GM10248 (cell line): ENCODE data around the gene SHF.

Source experiments
- CTCF ChIA-PET: fragments of 300-600 bp; sonication (Branson Sonifier 250); formaldehyde crosslinking; extraction: SDS; loops from one replicate; lab custom pipeline; 2021; ENCODE audit warnings: antibody characterized with exemption; lab: Yijun Ruan, JAX
- POLR2A ChIA-PET: fragments of 350-650 bp; sonication (Branson Sonifier 250); formaldehyde crosslinking; extraction: SDS; loops from one replicate; lab custom pipeline; 2020; ENCODE audit warnings: antibody characterized with exemption; lab: Yijun Ruan, JAX
- DNase-seq: peaks from one replicate; pipeline ENCODE4 v3.0.0; 2012; ENCODE audit errors: extremely low spot score
- CTCF ChIP-seq: IDR thresholded peaks from 2 replicates; pipeline ENCODE4 v1.5.1; 2012; ENCODE audit warnings: mild to moderate bottlenecking, low read depth; ENCODE audit errors: extremely low read depth, missing control alignments, control extremely low read depth

The SHF gene

GRCh38 chr15:45186771-45187577 lies 792 bp downstream of the SHF start:
- no peak for TF ChIP-seq CTCF
- ChIA-PET CTCF (interaction anchor here (0.8 to 13.2 kb wide), 8 partner anchors 10 to 69 kb away, joined by 4 to 234 read pairs (median 8); no protein-coding TSS in a partner anchor), POLR2A (interaction anchor here (0.7 to 1.5 kb wide), 7 partner anchors 11 to 228 kb away, joined by 3 to 8 read pairs (median 4); a partner anchor contains a TSS)
- no peak for DNase-seq

DNA sequence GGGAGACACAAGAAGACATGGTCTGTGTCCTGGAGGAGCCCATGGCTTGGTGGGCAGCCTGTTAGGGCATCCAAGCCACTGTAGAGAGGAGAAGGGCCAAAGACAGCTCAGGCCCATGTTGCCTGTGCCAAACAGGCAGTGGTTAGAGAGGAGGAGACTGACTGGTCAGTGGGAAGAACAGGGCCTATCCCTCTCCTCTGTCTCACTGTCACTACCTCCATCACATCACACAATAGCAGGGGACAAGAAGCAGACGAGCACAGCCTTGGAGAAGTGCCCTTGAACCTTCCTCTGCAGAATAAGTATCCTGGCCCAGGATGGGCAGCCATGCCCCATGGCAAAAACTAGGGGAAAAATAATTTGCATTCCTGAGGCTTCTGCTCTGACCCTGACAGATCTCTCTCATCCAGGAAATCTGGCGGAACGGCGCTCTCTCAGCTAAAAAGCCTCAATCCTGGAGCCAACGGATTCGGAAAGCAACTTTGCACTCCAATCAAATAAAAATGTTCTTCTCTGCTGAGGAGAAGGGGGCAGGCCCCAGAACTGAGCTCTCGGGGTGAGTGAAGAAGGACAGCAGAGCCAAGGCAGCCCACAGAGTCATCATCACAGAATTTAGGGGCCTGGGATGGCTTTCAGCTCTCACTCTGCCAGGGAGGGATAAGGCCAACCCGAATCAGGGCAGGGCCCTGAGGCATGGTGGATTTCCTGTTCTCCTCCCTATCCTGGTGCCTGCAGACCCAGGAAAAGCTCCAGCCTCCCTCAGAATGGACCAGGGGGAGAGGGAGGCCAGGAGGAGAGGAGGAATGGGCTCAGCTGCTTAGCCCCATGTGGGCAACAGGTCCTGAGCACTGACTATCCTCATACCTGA lies 1.6 kb downstream of the SHF start:
- TF ChIP-seq CTCF, result no peak
- DNase-seq, result no peak
- ChIA-PET CTCF (interaction anchor here (0.8 to 13.2 kb wide), 7 partner anchors 9 to 68 kb away, joined by 4 to 234 read pairs (median 7); no protein-coding TSS in a partner anchor), POLR2A (interaction anchor here (1.5 kb wide), 1 partner anchor 18 kb away, joined by 4 read pairs; no protein-coding TSS in a partner anchor)

DNA sequence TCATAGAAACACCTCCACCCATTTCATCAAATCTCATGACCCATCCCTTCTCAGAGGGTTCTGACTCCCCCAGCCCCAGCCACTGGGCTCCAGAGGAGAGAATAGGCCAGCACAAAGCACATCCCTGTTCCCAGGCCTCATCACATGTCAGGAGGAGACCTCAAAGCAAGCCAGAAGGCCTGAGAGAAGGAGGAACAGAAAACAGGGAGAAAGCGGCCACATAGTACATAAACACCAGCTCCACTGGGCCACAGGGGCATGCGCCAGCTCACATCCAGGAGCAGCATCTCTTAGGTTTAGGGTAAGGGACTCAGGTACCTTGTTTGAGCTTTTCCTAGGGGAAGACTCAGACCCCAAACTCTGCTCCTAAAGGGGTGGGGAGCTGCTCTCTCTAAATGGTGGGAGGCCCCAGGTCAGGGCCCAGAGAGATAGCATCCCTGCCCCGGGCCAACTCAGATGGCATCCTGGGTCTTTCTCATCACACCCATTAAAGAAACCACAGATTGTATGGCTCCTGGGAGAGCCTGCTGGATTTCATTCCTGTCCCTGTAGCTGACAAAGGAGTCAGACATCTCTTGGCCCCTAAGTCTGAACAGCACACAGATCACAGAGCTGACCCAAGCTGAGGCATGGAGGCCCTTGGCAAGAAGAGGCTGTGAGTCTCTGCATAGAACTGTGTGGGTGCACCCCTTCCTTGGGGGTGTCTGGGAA lies 2.5 kb downstream of the SHF start:
- CTCF ChIA-PET, result interaction anchor here (1.4 to 13.2 kb wide), 5 partner anchors 12 to 67 kb away, joined by 3 to 234 read pairs (median 14); no protein-coding TSS in a partner anchor

GRCh38 chr15:45184562-45185041 lies 3.2 kb downstream of the SHF start:
- no peak for TF ChIP-seq CTCF
- CTCF ChIA-PET, result interaction anchor here (1.4 to 13.2 kb wide), 3 partner anchors 13 to 21 kb away, joined by 3 to 234 read pairs (median 21); no protein-coding TSS in a partner anchor
- POLR2A ChIA-PET, result no interaction called here
- no peak for DNase-seq

More for the DNA sequence above, 2.5 kb downstream of the SHF start:
- no peak for DNase-seq
- POLR2A ChIA-PET, result no interaction called here
- TF ChIP-seq CTCF, result no peak

- ChIA-PET POLR2A (no interaction called here), CTCF (interaction anchor here (1.2 to 13.2 kb wide), 3 partner anchors 8 to 20 kb away, joined by 5 to 234 read pairs (median 5); no protein-coding TSS in a partner anchor)
- no peak for TF ChIP-seq CTCF
- DNase-seq, result no peak
Measured at GRCh38 chr15:45183511-45183910, 4.3 kb downstream of the SHF start.

DNA sequence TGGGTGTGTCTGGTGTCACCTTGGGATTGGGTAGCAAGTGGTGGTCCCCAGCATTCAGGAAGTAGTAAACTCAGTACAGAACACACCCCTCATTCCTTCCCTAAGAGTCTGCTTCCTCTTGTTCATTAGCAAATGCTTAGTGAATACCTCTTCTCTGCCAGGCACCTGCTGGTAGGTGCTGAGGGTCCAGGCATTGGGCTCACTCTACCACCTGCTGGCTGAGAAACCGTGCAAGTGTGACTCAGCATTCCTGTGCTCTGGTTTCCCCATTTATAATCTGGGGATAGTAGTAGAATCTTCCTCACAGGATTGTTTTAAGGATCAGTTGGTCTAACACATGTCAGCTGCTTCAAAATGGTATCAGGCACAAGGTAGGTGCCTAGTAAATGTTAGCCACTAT lies 4.8 kb downstream of the SHF start:
- TF ChIP-seq CTCF, result no peak
- ChIA-PET POLR2A (no interaction called here), CTCF (interaction anchor here (1.2 to 13.2 kb wide), 3 partner anchors 8 to 19 kb away, joined by 5 to 234 read pairs (median 5); no protein-coding TSS in a partner anchor)
- DNase-seq, result no peak
